ENCODE data around the gene ATP10B.

The ATP10B gene

GRCh38 chr5:160847526-160848085 lies 4.4 kb downstream of the ATP10B start:
- Histone ChIP-seq H3K36me3 (ENCODE audit: insufficient read depth, low read length) (no peaks in the 10 kb centered on the region), H3K27ac (ENCODE audit: low read depth, low read length) (no peak overlapping the region), H3K27me3 (ENCODE audit: insufficient read depth, low read length) (no peaks in the 10 kb centered on the region), H2AFZ (ENCODE audit: low read length, unreplicated experiment) (no peak overlapping the region), H3K4me3 (ENCODE audit: low read depth, low read length) (no peak overlapping the region), H3K4me1 (ENCODE audit: control insufficient read depth, insufficient read depth, low read length, unreplicated experiment) (no peaks in the 10 kb centered on the region), H3K79me2 (ENCODE audit: control insufficient read depth, insufficient read depth, low read length, unreplicated experiment) (no peaks in the 10 kb centered on the region)

DNA sequence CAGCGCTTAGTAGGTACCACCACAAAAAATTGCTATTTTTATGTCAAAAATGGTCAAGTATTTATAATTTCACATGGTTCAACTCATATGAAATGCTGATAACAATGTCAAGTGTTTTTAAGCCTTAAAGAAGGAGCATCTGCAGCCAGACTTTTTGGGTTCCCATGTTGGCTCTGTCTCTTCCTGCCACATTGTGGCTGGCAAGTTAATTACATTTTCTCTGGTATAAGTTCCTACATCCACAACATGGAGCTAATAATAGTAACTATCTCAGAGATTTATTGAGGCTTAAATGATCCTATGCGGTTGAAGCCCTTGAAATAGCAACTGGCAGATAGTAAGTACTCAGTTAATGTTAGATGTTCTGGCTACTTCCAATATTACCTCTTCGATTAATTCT lies 5.4 kb downstream of the ATP10B start:
- Histone ChIP-seq H3K27ac (ENCODE audit: low read depth, low read length) (no peak overlapping the region), H3K79me2 (ENCODE audit: control insufficient read depth, insufficient read depth, low read length, unreplicated experiment) (no peaks in the 10 kb centered on the region), H3K4me1 (ENCODE audit: control insufficient read depth, insufficient read depth, low read length, unreplicated experiment) (no peaks in the 10 kb centered on the region), H2AFZ (ENCODE audit: low read length, unreplicated experiment) (no peak overlapping the region), H3K4me3 (ENCODE audit: low read depth, low read length) (no peak overlapping the region), H3K27me3 (ENCODE audit: insufficient read depth, low read length) (no peaks in the 10 kb centered on the region), H3K36me3 (ENCODE audit: insufficient read depth, low read length) (no peaks in the 10 kb centered on the region)

- no peaks in the 10 kb centered on the region for H3K79me2 ChIP-seq (ENCODE audit: control insufficient read depth, insufficient read depth, low read length, unreplicated experiment)
- H3K27ac ChIP-seq (ENCODE audit: low read depth, low read length), result no peak overlapping the region
- H2AFZ ChIP-seq (ENCODE audit: low read length, unreplicated experiment), result no peak overlapping the region
- no peaks in the 10 kb centered on the region for H3K4me1 ChIP-seq (ENCODE audit: control insufficient read depth, insufficient read depth, low read length, unreplicated experiment)
- no peaks in the 10 kb centered on the region for H3K36me3 ChIP-seq (ENCODE audit: insufficient read depth, low read length)
- H3K4me3 ChIP-seq (ENCODE audit: low read depth, low read length), result no peak overlapping the region
- H3K27me3 ChIP-seq (ENCODE audit: insufficient read depth, low read length), result no peaks in the 10 kb centered on the region
Observed at GRCh38 chr5:160844177-160844576, 7.8 kb downstream of the ATP10B start.

DNA sequence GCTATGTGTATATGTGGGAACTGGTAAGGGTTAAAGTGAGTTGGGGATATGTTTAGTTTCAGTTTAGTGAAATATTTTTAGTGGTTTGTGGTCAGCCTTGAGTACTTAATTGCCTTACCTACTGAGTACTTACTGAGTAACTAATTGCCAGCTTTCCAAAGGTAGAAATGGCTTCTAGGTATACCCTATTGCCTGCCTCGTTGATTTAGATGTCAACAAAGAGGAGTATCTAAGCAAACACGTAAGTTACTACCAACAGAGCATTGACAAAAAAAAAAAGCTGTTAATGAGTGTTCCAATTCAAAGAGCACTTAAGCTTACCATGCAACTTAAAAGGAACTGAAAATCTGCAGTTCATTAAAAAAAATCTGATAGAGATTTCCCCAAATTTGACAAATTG lies 8.8 kb downstream of the ATP10B start:
- H3K27ac ChIP-seq (ENCODE audit: low read depth, low read length), result no peak overlapping the region
- no peaks in the 10 kb centered on the region for H3K27me3 ChIP-seq (ENCODE audit: insufficient read depth, low read length)
- H3K79me2 ChIP-seq (ENCODE audit: control insufficient read depth, insufficient read depth, low read length, unreplicated experiment), result no peaks in the 10 kb centered on the region
- H3K36me3 ChIP-seq (ENCODE audit: insufficient read depth, low read length), result no peaks in the 10 kb centered on the region
- H3K4me1 ChIP-seq (ENCODE audit: control insufficient read depth, insufficient read depth, low read length, unreplicated experiment), result no peaks in the 10 kb centered on the region
- H3K4me3 ChIP-seq (ENCODE audit: low read depth, low read length), result no peak overlapping the region
- no peak overlapping the region for H2AFZ ChIP-seq (ENCODE audit: low read length, unreplicated experiment)

GRCh38 chr5:160837749-160838593 lies 14.0 kb downstream of the ATP10B start:
- Histone ChIP-seq H2AFZ (ENCODE audit: low read length, unreplicated experiment) (no peak overlapping the region), H3K27ac (ENCODE audit: low read depth, low read length) (no peak overlapping the region), H3K36me3 (ENCODE audit: insufficient read depth, low read length) (no peaks in the 10 kb centered on the region), H3K4me3 (ENCODE audit: low read depth, low read length) (no peak overlapping the region), H3K79me2 (ENCODE audit: control insufficient read depth, insufficient read depth, low read length, unreplicated experiment) (no peaks in the 10 kb centered on the region), H3K4me1 (ENCODE audit: control insufficient read depth, insufficient read depth, low read length, unreplicated experiment) (no peaks in the 10 kb centered on the region), H3K27me3 (ENCODE audit: insufficient read depth, low read length) (no peaks in the 10 kb centered on the region)

DNA sequence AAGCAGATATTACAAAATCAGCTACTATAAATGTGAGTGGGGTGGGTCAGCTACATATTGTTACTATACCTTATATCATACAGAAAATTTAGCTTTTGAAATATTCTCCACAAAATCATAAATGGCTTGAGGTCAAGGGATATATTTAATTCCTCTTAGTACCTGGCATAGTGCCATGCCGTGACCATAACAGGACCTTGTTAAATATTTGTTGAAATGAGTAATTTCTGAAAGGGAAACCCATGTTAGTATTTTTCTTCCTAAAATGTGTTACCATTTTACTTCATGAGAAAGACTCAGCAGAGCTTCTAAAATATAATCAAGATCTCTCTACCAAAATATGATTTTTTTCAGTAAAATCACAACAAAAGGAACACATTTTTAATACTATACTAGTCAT lies 14.8 kb downstream of the ATP10B start:
- no peak overlapping the region for H3K4me3 ChIP-seq (ENCODE audit: low read depth, low read length)
- H3K79me2 ChIP-seq (ENCODE audit: control insufficient read depth, insufficient read depth, low read length, unreplicated experiment), result no peaks in the 10 kb centered on the region
- H3K4me1 ChIP-seq (ENCODE audit: control insufficient read depth, insufficient read depth, low read length, unreplicated experiment), result no peaks in the 10 kb centered on the region
- H3K36me3 ChIP-seq (ENCODE audit: insufficient read depth, low read length), result no peaks in the 10 kb centered on the region
- no peaks in the 10 kb centered on the region for H3K27me3 ChIP-seq (ENCODE audit: insufficient read depth, low read length)
- no peak overlapping the region for H2AFZ ChIP-seq (ENCODE audit: low read length, unreplicated experiment)
- H3K27ac ChIP-seq (ENCODE audit: low read depth, low read length), result no peak overlapping the region

GRCh38 chr5:160835818-160836528 lies 16.0 kb downstream of the ATP10B start:
- Histone ChIP-seq H3K4me1 (ENCODE audit: control insufficient read depth, insufficient read depth, low read length, unreplicated experiment) (no peaks in the 10 kb centered on the region), H2AFZ (ENCODE audit: low read length, unreplicated experiment) (no peak overlapping the region), H3K27ac (ENCODE audit: low read depth, low read length) (no peak overlapping the region), H3K4me3 (ENCODE audit: low read depth, low read length) (no peak overlapping the region), H3K36me3 (ENCODE audit: insufficient read depth, low read length) (no peaks in the 10 kb centered on the region), H3K27me3 (ENCODE audit: insufficient read depth, low read length) (no peaks in the 10 kb centered on the region), H3K79me2 (ENCODE audit: control insufficient read depth, insufficient read depth, low read length, unreplicated experiment) (no peaks in the 10 kb centered on the region)

GRCh38 chr5:160835376-160835775 lies 16.6 kb downstream of the ATP10B start:
- Histone ChIP-seq H3K79me2 (ENCODE audit: control insufficient read depth, insufficient read depth, low read length, unreplicated experiment) (no peaks in the 10 kb centered on the region), H2AFZ (ENCODE audit: low read length, unreplicated experiment) (no peak overlapping the region), H3K4me3 (ENCODE audit: low read depth, low read length) (no peak overlapping the region), H3K27me3 (ENCODE audit: insufficient read depth, low read length) (no peaks in the 10 kb centered on the region), H3K4me1 (ENCODE audit: control insufficient read depth, insufficient read depth, low read length, unreplicated experiment) (no peaks in the 10 kb centered on the region), H3K27ac (ENCODE audit: low read depth, low read length) (no peak overlapping the region), H3K36me3 (ENCODE audit: insufficient read depth, low read length) (no peaks in the 10 kb centered on the region)

DNA sequence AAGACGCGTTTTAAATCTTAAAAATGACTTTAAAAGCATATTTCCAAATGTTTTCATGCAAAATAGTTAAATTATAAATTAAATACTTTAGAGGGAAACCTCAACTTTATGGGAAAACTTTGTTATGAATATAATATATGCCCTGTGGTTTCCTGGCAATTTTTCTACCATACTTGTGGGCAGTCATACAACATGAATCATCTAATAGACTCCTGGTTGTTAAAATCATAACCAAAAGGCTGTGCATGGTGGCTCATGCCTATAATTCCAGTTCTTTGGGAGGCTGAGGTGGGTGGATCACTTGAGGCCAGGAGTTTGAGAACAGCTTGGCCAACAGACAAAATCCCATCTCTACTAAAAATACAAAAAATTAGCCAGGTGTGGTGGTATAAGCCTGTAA lies 18.2 kb downstream of the ATP10B start:
- Histone ChIP-seq H3K4me3 (ENCODE audit: low read depth, low read length) (no peak overlapping the region), H3K36me3 (ENCODE audit: insufficient read depth, low read length) (no peaks in the 10 kb centered on the region), H3K27ac (ENCODE audit: low read depth, low read length) (no peak overlapping the region), H3K79me2 (ENCODE audit: control insufficient read depth, insufficient read depth, low read length, unreplicated experiment) (no peaks in the 10 kb centered on the region), H2AFZ (ENCODE audit: low read length, unreplicated experiment) (no peak overlapping the region), H3K27me3 (ENCODE audit: insufficient read depth, low read length) (no peaks in the 10 kb centered on the region), H3K4me1 (ENCODE audit: control insufficient read depth, insufficient read depth, low read length, unreplicated experiment) (no peaks in the 10 kb centered on the region)

DNA sequence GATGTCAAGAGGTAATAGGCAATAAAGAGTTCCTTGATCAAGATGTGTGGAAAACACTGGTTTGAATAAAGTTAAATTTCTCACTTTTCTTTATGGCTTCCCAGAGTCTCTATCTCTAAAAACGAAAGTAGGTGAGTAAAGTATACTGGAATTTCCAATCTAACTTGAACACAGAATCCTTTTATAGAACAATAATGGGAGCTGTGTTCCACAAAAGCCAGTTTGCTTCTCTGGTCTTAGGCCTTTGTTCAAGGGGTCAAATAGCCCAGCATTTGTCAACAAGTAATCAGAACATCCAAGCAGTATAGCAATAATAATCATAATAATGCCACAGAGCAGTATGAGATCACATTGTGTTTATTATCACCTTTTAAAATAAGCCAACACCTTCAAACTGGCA lies 20.2 kb downstream of the ATP10B start:
- no peak overlapping the region for H2AFZ ChIP-seq (ENCODE audit: low read length, unreplicated experiment)
- H3K27me3 ChIP-seq (ENCODE audit: insufficient read depth, low read length), result no peaks in the 10 kb centered on the region
- no peak overlapping the region for H3K4me3 ChIP-seq (ENCODE audit: low read depth, low read length)
- H3K27ac ChIP-seq (ENCODE audit: low read depth, low read length), result no peak overlapping the region
- no peaks in the 10 kb centered on the region for H3K4me1 ChIP-seq (ENCODE audit: control insufficient read depth, insufficient read depth, low read length, unreplicated experiment)
- no peaks in the 10 kb centered on the region for H3K79me2 ChIP-seq (ENCODE audit: control insufficient read depth, insufficient read depth, low read length, unreplicated experiment)
- no peaks in the 10 kb centered on the region for H3K36me3 ChIP-seq (ENCODE audit: insufficient read depth, low read length)

Measured in ACC112 (cell line).